Colonic mucosa (tissue), 4 donors: ENCODE measurements around the gene SARM1. TPM values are rescaled to one million over a fixed set of nuclear protein-coding genes. Genes with fewer than 3 reads are reported as not detected.

ENCODE experiments used
- DNase-seq: peaks from one replicate; pipeline ENCODE4 v3.0.0-alpha.2; 2020
- H3K27ac ChIP-seq: fragments of 200-600 bp; one replicate; pipeline ENCODE4 v1.8.0; 2021
- H3K27me3 ChIP-seq: fragments of 200-600 bp; one replicate; pipeline ENCODE4 v1.8.0; 2021
- H3K36me3 ChIP-seq: fragments of 200-600 bp; one replicate; pipeline ENCODE4 v1.8.0; 2021
- H3K4me1 ChIP-seq: fragments of 200-600 bp; one replicate; pipeline ENCODE4 v1.8.0; 2021; ENCODE audit warnings: mild to moderate bottlenecking
- H3K4me3 ChIP-seq: fragments of 200-600 bp; one replicate; pipeline ENCODE4 v1.8.0; 2021
- H3K9ac ChIP-seq, 2 donors: one replicate each; pipeline ENCODE4 v1.7.0; 2013; ENCODE audit warnings: control low read depth in 2 of 2, low read depth in 2 of 2, low read length in 2 of 2
- H3K9me3 ChIP-seq: fragments of 200-600 bp; one replicate; pipeline ENCODE4 v1.8.0; 2021
- intact Hi-C: fragments of 100-400 bp; cut with DNase I; formaldehyde crosslinking; loops from one replicate; pipeline ENCODE4 v1.14.1; 2022
- total RNA-seq, 2 donors: library from RNA; stranded (reverse); fragmentation: NEBNext Ultra II Directional in 1 of 2; extraction: Animal tissue kit (Norgen Biotek cat#: 25700) in 1 of 2; gene quantifications; one replicate each; pipeline ENCODE4 v1.2.1, GENCODE V29; 2021
- TF ChIP-seq, protein P1 (sequence below): fragments of 200-600 bp; IDR thresholded peaks from one replicate; pipeline ENCODE4 v1.8.0; 2022; ENCODE audit warnings: antibody characterized with exemption, mild to moderate bottlenecking
- donor health status: healthy.
- donor health status: DM: no; HTN: no; CAD: no.
- donor health status: DM: no; HTN: no; CAD: no.

SARM1 gene
- total RNA-seq, 2 donors from 2014 or later = 7.7 to 10.8 TPM

DNA sequence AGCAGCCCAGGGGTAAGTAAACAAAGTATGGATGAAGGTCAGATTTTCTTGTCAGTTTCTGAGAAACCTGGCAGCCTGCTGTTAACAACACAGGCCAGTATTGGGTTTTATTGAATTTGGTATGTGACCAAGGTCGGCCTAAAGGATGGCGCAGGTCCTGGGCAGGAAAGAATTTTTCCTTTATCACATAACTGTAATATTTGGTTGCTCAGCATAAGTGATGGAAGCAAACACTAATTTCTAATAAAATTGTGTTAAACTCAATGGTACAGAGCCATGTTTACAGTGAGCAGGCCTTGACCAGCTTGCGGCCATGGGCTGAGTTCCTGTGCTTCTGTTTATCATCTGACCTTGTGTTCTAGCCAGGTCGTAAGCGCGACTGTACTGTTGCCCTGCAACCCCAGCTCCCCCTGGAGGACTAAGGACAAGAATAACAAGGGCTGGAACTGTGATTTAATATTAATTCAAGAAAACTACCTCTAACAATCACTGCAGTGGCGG, 24.7 kb upstream of the SARM1 start:
- Histone ChIP-seq H3K36me3 (peaks cover 14% of the 10 kb centered on the region), H3K4me3 (no peak overlapping the region), H3K27me3 (no peaks in the 10 kb centered on the region), H3K27ac (no peak overlapping the region), H3K9ac (no peak overlapping the region), H3K4me1 (no peaks in the 10 kb centered on the region), H3K9me3 (no peaks in the 10 kb centered on the region)
- no peak for DNase-seq
- intact Hi-C loops = no loop called here
- TF ChIP-seq, protein P1, sequence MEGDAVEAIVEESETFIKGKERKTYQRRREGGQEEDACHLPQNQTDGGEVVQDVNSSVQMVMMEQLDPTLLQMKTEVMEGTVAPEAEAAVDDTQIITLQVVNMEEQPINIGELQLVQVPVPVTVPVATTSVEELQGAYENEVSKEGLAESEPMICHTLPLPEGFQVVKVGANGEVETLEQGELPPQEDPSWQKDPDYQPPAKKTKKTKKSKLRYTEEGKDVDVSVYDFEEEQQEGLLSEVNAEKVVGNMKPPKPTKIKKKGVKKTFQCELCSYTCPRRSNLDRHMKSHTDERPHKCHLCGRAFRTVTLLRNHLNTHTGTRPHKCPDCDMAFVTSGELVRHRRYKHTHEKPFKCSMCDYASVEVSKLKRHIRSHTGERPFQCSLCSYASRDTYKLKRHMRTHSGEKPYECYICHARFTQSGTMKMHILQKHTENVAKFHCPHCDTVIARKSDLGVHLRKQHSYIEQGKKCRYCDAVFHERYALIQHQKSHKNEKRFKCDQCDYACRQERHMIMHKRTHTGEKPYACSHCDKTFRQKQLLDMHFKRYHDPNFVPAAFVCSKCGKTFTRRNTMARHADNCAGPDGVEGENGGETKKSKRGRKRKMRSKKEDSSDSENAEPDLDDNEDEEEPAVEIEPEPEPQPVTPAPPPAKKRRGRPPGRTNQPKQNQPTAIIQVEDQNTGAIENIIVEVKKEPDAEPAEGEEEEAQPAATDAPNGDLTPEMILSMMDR = no peak

DNA sequence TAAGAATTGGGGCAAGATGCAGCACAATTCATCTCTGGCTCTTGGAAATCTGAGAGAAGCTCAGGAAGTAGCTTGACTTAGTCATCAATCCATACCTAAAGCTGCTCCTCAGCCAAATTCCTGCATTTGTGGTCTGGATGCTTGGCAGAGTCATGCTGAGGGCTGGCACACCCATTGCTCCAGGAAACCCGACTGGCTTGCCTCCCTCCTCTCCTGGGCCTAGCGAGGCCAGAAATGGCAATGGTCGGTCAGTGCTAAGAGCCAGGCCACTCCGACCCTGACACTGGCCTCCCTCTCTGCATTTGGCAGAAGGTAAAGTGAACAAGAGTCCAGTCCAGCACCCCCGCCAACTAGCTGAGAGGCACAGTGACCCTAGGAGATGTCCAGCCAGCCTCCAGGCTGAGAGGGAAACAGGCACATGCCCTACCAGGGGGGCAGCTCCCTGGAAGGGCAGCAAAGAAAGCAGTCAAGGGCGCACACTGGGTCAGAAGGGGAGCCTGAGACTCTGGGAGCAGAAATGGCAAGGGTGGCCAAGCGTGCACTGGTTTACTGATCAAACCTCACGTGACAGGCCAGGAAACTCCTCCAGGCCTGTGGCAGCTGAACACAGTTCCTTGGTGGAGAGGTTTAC, 24.1 kb upstream of the SARM1 start:
- no peak overlapping the region for H3K27ac ChIP-seq
- no peaks in the 10 kb centered on the region for H3K4me1 ChIP-seq
- H3K4me3 ChIP-seq = no peak overlapping the region
- no peak overlapping the region for H3K9ac ChIP-seq
- intact Hi-C loops = no loop called here
- no peaks in the 10 kb centered on the region for H3K9me3 ChIP-seq
- peaks cover 13% of the 10 kb centered on the region for H3K36me3 ChIP-seq
- TF ChIP-seq, protein P1 = no peak
- DNase-seq = no peak
- H3K27me3 ChIP-seq = no peaks in the 10 kb centered on the region

DNA sequence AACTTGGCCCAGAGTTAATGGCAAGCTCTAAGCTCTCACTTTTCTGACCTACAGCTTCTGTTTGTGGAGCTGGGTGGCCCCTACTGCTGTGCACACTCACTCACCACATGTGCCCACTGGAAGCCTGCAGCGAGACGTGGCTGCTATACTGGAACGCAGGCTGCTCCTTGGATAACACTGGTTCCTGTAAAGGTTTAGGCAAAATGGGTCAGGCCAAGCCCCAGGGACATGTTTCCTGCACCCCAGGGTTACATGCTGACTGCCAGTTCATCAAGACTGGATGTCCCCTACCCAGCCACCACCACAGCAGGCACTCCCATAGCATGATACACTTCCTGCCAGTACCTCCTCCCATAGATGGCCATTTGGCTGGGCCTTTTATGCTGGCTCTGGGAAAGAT, 22.5 kb upstream of the SARM1 start:
- Histone ChIP-seq H3K9ac (no peak overlapping the region), H3K27me3 (no peaks in the 10 kb centered on the region), H3K4me3 (no peak overlapping the region), H3K9me3 (no peaks in the 10 kb centered on the region), H3K4me1 (no peaks in the 10 kb centered on the region), H3K36me3 (peaks cover 20% of the 10 kb centered on the region), H3K27ac (no peak overlapping the region)
- no peak for DNase-seq
- intact Hi-C loops = no loop called here
- TF ChIP-seq, protein P1 = no peak

DNA sequence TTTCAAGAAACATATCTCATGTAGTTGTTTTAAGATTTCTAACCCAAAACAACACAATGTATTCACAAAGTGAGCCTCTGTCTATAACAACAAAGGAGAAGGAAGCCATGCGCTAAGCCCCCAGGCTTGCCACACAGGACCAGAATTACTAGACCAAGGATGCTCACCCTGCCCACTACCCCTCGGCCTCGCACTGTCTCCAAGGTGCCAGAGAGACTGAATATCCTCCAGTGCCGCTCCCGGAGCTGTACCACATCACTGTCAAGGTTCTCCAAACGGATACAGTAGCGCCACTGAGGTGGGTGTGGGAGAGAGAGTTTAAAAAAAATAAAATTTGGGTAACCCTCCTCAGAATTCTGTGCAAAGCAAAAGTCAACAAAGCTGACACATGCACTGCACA, 21.2 kb upstream of the SARM1 start:
- Histone ChIP-seq H3K27ac (no peak overlapping the region), H3K9me3 (no peaks in the 10 kb centered on the region), H3K27me3 (no peaks in the 10 kb centered on the region), H3K4me1 (no peaks in the 10 kb centered on the region), H3K36me3 (peaks cover 20% of the 10 kb centered on the region), H3K4me3 (no peak overlapping the region), H3K9ac (no peak overlapping the region)
- no peak for DNase-seq
- intact Hi-C loops = no loop called here
- TF ChIP-seq, protein P1 = no peak

DNA sequence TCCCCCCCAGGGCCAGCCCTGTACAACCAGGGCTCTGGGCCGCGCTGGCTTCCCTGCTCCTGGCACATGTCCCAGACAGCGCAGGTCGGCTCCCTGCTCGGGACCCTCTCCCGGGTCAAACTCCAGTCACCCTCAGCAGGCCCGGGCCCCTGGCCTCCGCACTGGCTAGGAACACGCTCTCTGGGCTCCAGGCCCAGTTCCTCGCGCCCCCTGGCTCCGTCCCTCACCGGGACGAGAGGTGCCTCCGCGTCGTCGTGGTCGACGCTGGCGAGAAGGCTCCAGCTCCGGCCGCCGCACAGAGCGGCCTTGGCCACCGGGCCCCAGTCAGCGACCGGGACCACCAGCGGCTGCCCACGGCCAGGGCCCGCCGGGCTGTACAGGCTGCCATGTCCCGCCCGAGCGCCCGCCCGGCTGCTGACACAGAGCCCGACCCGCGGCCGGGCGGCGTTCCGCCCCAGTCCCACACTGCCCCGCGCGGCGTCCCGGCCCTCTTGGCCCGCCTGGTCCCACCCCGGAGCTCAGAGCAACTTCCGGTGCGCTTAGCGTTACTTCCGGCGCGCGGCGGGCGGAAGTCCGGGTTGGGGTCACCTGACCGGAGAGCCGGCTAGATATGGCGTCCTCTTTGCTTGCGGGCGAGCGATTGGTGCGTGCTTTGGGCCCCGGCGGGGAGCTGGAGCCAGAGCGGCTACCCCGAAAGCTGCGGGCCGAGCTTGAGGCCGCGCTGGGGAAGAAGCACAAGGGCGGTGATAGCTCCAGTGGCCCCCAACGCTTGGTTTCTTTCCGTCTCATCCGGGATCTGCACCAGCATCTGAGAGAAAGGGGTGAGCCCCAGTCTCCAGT, 14.2 kb upstream of the SARM1 start, which contains the start of gene POLDIP2:
Gene POLDIP2 (minus strand): TSS at position 467 of the 840 bp plus-strand sequence. CDS start 79 bp downstream, at position 388.
- H3K4me3 ChIP-seq = peak within 1 kb of the TSS; percentile 99
- no peaks in the 10 kb centered on the region for H3K27me3 ChIP-seq
- peaks cover 7% of the 10 kb centered on the region for H3K4me1 ChIP-seq
- peaks cover 18% of the 10 kb centered on the region for H3K36me3 ChIP-seq
- intact Hi-C loops = no loop called here
- no peaks in the 10 kb centered on the region for H3K9me3 ChIP-seq
- peak; percentile 96 for DNase-seq
- H3K9ac ChIP-seq = peak within 1 kb of the TSS; percentile 92 to 97
- peak within 1 kb of the TSS; percentile 76 for H3K27ac ChIP-seq
- TF ChIP-seq, protein P1 = no peak
